ENCODE results near the gene CROCC.

DNA sequence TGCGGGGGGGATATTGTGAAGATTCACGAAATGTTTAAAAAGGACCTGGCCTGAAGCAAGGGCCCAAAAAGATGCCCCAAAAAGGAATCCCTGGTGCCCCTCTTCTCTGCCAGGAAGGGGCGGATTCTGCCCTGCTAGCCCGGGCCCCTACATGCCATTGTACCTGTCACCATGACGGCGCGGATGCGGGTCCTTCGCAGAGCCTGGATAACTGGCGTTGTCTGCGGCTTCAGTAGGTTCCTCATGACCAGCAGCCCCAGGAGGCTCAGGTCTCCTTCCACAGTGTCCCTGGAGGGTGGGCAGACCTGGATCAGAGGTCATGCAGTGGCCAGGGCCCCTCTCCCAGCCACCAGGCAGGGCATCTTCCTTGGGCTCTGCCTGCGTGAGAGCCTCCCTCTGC, 69.8 kb downstream of the CROCC start:
- no peak for TF ChIP-seq CTCF (IDR thresholded peaks at IDR 0.05)
- TF ChIP-seq POLR2AphosphoS5 (IDR thresholded peaks at IDR 0.05), result no peak
- TF ChIP-seq POLR2A (IDR thresholded peaks at IDR 0.05), result no peak
- TF ChIP-seq EP300 (IDR thresholded peaks at IDR 0.05; ENCODE audit: low read depth), result no peak

Measured in transverse colon (tissue), 4 donors.